AG04450 (cell line): ENCODE data around the gene PGM5. TPM values are rescaled to one million over a fixed set of nuclear protein-coding genes. Genes with fewer than 3 reads are reported as not detected.

ENCODE experiments used
- CTCF ChIA-PET: fragments of 300-600, 350-600 bp; formaldehyde crosslinking; extraction: SDS; loops from one replicate; lab custom pipeline; 2022; ENCODE audit warnings: antibody characterized with exemption, inconsistent platforms; lab: Charles Lee
- POLR2A ChIA-PET: fragments of 350-600 bp; formaldehyde crosslinking; extraction: SDS; loops from one replicate; lab custom pipeline; 2021; ENCODE audit warnings: antibody characterized with exemption, inconsistent platforms; lab: Yijun Ruan, JAX
- DNase-seq: peaks from one replicate; pipeline ENCODE4 v3.0.0-alpha.2; 2011; ENCODE audit warnings: low read depth, low spot score
- H3K27ac ChIP-seq: one replicate; pipeline ENCODE4 v1.5.1; 2012; ENCODE audit warnings: low read depth, low read length, control low read depth
- H3K27me3 ChIP-seq: one replicate; pipeline ENCODE4 v1.6.0; 2012; ENCODE audit warnings: low read length; ENCODE audit not compliant: control insufficient read depth, insufficient read depth
- H3K4me3 ChIP-seq: 2 replicates; pipeline ENCODE4 v1.5.1; 2011; ENCODE audit warnings: mild to moderate bottlenecking, low read depth, low read length, control low read depth
- H3K9me3 ChIP-seq: 2 replicates; pipeline ENCODE4 v1.5.1; 2012; ENCODE audit warnings: low read length; ENCODE audit not compliant: control insufficient read depth, insufficient read depth
- CTCF ChIP-seq: IDR thresholded peaks from 2 replicates; pipeline ENCODE4 v1.5.1; 2011; ENCODE audit warnings: low read depth, low read length, control low read depth, inconsistent platforms
- polyA plus RNA-seq: library from polyadenylated mRNA; depleted of rRNA; stranded (reverse); fragments of >200 nt; gene quantifications from 2 replicates; pipeline ENCODE4 v1.2.3, GENCODE V29; 2011

Gene PGM5
- polyA plus RNA-seq, 1 experiment = 5.9 TPM

GRCh38 chr9:68480807-68481206 is 124.4 kb downstream of the PGM5 start:
- no peak for TF ChIP-seq CTCF
- CTCF ChIA-PET = interaction anchor here (1.6 to 1.7 kb wide), 2 partner anchors 26 to 28 kb away, joined by 4 to 5 read pairs; no protein-coding TSS in a partner anchor

GRCh38 chr9:68482548-68482947 is 126.1 kb downstream of the PGM5 start:
- Histone ChIP-seq H3K4me3 (no peak overlapping the region), H3K27me3 (no peaks in the 10 kb centered on the region), H3K9me3 (no peaks in the 10 kb centered on the region), H3K27ac (no peak overlapping the region)
- TF ChIP-seq CTCF = no peak
- no peak for DNase-seq
- ChIA-PET CTCF (no interaction called here), POLR2A (no interaction called here)

More at GRCh38 chr9:68480807-68481206, 124.4 kb downstream of the PGM5 start:
- no peak overlapping the region for H3K4me3 ChIP-seq
- no peaks in the 10 kb centered on the region for H3K27me3 ChIP-seq
- H3K27ac ChIP-seq = no peak overlapping the region
- no peaks in the 10 kb centered on the region for H3K9me3 ChIP-seq
- POLR2A ChIA-PET = no interaction called here
- DNase-seq = no peak

- no peaks in the 10 kb centered on the region for H3K9me3 ChIP-seq
- no peak for TF ChIP-seq CTCF
- DNase-seq = no peak
- no peak overlapping the region for H3K27ac ChIP-seq
- no peak overlapping the region for H3K4me3 ChIP-seq
- H3K27me3 ChIP-seq = peaks cover 4% of the 10 kb centered on the region
- ChIA-PET POLR2A (no interaction called here), CTCF (no interaction called here)
Observed at GRCh38 chr9:68488126-68488525, 131.7 kb downstream of the PGM5 start.

- Histone ChIP-seq H3K27ac (no peak overlapping the region), H3K4me3 (no peak overlapping the region), H3K9me3 (no peaks in the 10 kb centered on the region), H3K27me3 (peaks cover 4% of the 10 kb centered on the region)
- TF ChIP-seq CTCF = no peak
- DNase-seq = no peak
- ChIA-PET POLR2A (interaction anchor here (0.8 kb wide), 1 partner anchor 11 kb away, joined by 3 read pairs; no protein-coding TSS in a partner anchor), CTCF (interaction anchor here (1.0 kb wide), 1 partner anchor 78 kb away, joined by 3 read pairs; no protein-coding TSS in a partner anchor)
Observed at GRCh38 chr9:68489646-68490045, 133.2 kb downstream of the PGM5 start.

- no peak for TF ChIP-seq CTCF
- ChIA-PET CTCF (interaction anchor here (3.4 kb wide), 1 partner anchor 14 kb away, joined by 9 read pairs; no protein-coding TSS in a partner anchor), POLR2A (no interaction called here)
- no peak overlapping the region for H3K27ac ChIP-seq
- H3K4me3 ChIP-seq = no peak overlapping the region
- H3K9me3 ChIP-seq = no peaks in the 10 kb centered on the region
- DNase-seq = no peak
- H3K27me3 ChIP-seq = peaks cover 4% of the 10 kb centered on the region
Observed at GRCh38 chr9:68492806-68493205, 136.4 kb downstream of the PGM5 start.
